HepG2 (cell line): ENCODE measurements around the gene MYL9. TPM values are rescaled to one million over a fixed set of nuclear protein-coding genes. Genes with fewer than 3 reads are reported as not detected.

Source experiments
- AHDC1 ChIP-seq: sonication (generic); formaldehyde crosslinking; IDR thresholded peaks from 2 replicates; pipeline ENCODE4 v1.5.1; 2020; ENCODE audit warnings: mild to moderate bottlenecking, missing genetic modification reagents, borderline replicate concordance
- BRD4 ChIP-seq: sonication (generic); formaldehyde crosslinking; IDR thresholded peaks from 2 replicates; pipeline ENCODE4 v1.4.0; 2020; ENCODE audit warnings: missing genetic modification reagents
- ELF1 ChIP-seq: sonication (generic); formaldehyde crosslinking; IDR thresholded peaks from 2 replicates; pipeline ENCODE4 v1.4.0; 2020; ENCODE audit warnings: missing genetic modification reagents
- ETV5 ChIP-seq: IDR thresholded peaks from 2 replicates; pipeline ENCODE4 v1.6.1; 2018; ENCODE audit warnings: missing biosample characterization, missing genetic modification reagents, inconsistent platforms, borderline replicate concordance
- LBX2 ChIP-seq: sonication (generic); formaldehyde crosslinking; IDR thresholded peaks from 2 replicates; pipeline ENCODE4 v1.5.0; 2020; ENCODE audit warnings: missing genetic modification reagents, mild to moderate bottlenecking, borderline replicate concordance
- SIX4 ChIP-seq: sonication (generic); formaldehyde crosslinking; IDR thresholded peaks from 2 replicates; pipeline ENCODE4 v1.4.0; 2020; ENCODE audit warnings: missing genetic modification reagents
- SNAPC2 ChIP-seq: sonication (generic); formaldehyde crosslinking; IDR thresholded peaks from 2 replicates; pipeline ENCODE4 v1.8.1; 2022; ENCODE audit warnings: mild to moderate bottlenecking, missing genetic modification reagents
- THAP7 ChIP-seq: sonication (generic); formaldehyde crosslinking; IDR thresholded peaks from 2 replicates; pipeline ENCODE4 v1.8.1; 2023; ENCODE audit warnings: mild to moderate bottlenecking, missing genetic modification reagents
- ZFP41 ChIP-seq: sonication (generic); formaldehyde crosslinking; IDR thresholded peaks from 2 replicates; pipeline ENCODE4 v1.4.0; 2020; ENCODE audit warnings: mild to moderate bottlenecking, missing genetic modification reagents, borderline replicate concordance
- ZNF230 ChIP-seq: sonication (generic); formaldehyde crosslinking; IDR thresholded peaks from 2 replicates; pipeline ENCODE4 v1.4.0; 2020; ENCODE audit warnings: mild to moderate bottlenecking, missing genetic modification reagents
- ZNF260 ChIP-seq: sonication (generic); formaldehyde crosslinking; IDR thresholded peaks from 2 replicates; pipeline ENCODE4 v1.4.0; 2020; ENCODE audit warnings: missing genetic modification reagents, low read depth, mild to moderate bottlenecking, borderline replicate concordance
- ZNF274 ChIP-seq: sonication (generic); formaldehyde crosslinking; IDR thresholded peaks from 2 replicates; pipeline ENCODE4 v1.5.1; 2020; ENCODE audit warnings: mild to moderate bottlenecking, missing genetic modification reagents
- ZNF276 ChIP-seq: sonication (generic); formaldehyde crosslinking; IDR thresholded peaks from 2 replicates; pipeline ENCODE4 v1.4.0; 2020; ENCODE audit warnings: mild to moderate bottlenecking, low read depth, missing genetic modification reagents
- ZNF34 ChIP-seq: sonication (generic); formaldehyde crosslinking; IDR thresholded peaks from 2 replicates; pipeline ENCODE4 v1.4.0; 2020; ENCODE audit warnings: mild to moderate bottlenecking, missing genetic modification reagents, borderline replicate concordance
- ZNF451 ChIP-seq: sonication (generic); formaldehyde crosslinking; IDR thresholded peaks from 2 replicates; pipeline ENCODE4 v1.5.0; 2020; ENCODE audit warnings: mild to moderate bottlenecking, missing genetic modification reagents
- ZNF468 ChIP-seq: sonication (generic); formaldehyde crosslinking; IDR thresholded peaks from 2 replicates; pipeline ENCODE4 v1.8.0; 2022; ENCODE audit warnings: mild to moderate bottlenecking, moderate library complexity, missing genetic modification reagents
- ZNF577 ChIP-seq: sonication (generic); formaldehyde crosslinking; IDR thresholded peaks from 2 replicates; pipeline ENCODE4 v1.4.0; 2020; ENCODE audit warnings: mild to moderate bottlenecking, low read depth, missing genetic modification reagents, borderline replicate concordance
- polyA plus RNA-seq, 8 experiments: library from polyadenylated mRNA; depleted of rRNA in 3 of 8; stranded (reverse) in 7 of 8; unstranded in 1 of 8; fragments of >200 nt; fragmentation: Illumina TruSeq in 4 of 8; extraction: Trizol in 4 of 8; gene quantifications; 2 replicates each; pipeline versions ENCODE4 v1.2.1 to v1.2.3, GENCODE V29; 2011 to 2016; ENCODE audit warnings: low read depth in 4 of 8, missing spikeins in 1 of 8, mixed read lengths in 1 of 8; ENCODE audit not compliant: insufficient read depth in 1 of 8
- total RNA-seq, 5 experiments: library from RNA; depleted of rRNA; stranded (reverse); fragments of >200 nt; fragmentation: Illumina TruSeq; extraction: Trizol; gene quantifications; 2 replicates each; pipeline ENCODE4 v1.2.3, GENCODE V29; 2016; ENCODE audit warnings: low read depth in 1 of 5

MYL9 gene
- total and polyA plus RNA-seq, 2 of the 13 experiments (the other 11 are each of a cell fraction or from before 2014, with no cell fraction given) = 0.87 to 2.2 TPM

- TF ChIP-seq ZNF276 (CRISPR knock-in tag) = no peak; the same call in none of the 2 replicates
- TF ChIP-seq ZNF451 (CRISPR knock-in tag) = no peak
- TF ChIP-seq ETV5 = peak; percentile 31; the same call in 1 of the 2 replicates
- TF ChIP-seq SNAPC2 (CRISPR knock-in tag) = no peak
- TF ChIP-seq ZNF230 = no peak; the same call in 1 of the 2 replicates
- TF ChIP-seq ZNF274 (CRISPR knock-in tag) = no peak; the same call in 1 of the 2 replicates
- no peak for TF ChIP-seq BRD4 (CRISPR knock-in tag)
- no peak for TF ChIP-seq AHDC1 (CRISPR knock-in tag)
- no peak for TF ChIP-seq ZNF260 (CRISPR knock-in tag)
- TF ChIP-seq THAP7 (CRISPR knock-in tag) = no peak
- no peak; the same call in 1 of the 2 replicates for TF ChIP-seq ZFP41
- TF ChIP-seq LBX2 (CRISPR knock-in tag) = no peak
- no peak for TF ChIP-seq ELF1 (CRISPR knock-in tag)
- TF ChIP-seq ZNF468 (CRISPR knock-in tag) = no peak
- TF ChIP-seq SIX4 (CRISPR knock-in tag) = no peak
- no peak for TF ChIP-seq ZNF34 (CRISPR knock-in tag)
- no peak for TF ChIP-seq ZNF577
Observed at GRCh38 chr20:36571564-36572504, 30.5 kb downstream of the MYL9 start (continued).
